SK-N-SH treated with all-trans-retinoic acid at 6 μM for 48 hours (cell line): ENCODE measurements around the gene STMN1.

ENCODE experiments used
- ARNTL ChIP-seq: fragments of 450-650 bp; formaldehyde crosslinking; IDR thresholded peaks from 2 replicates; pipeline ENCODE4 v1.5.0; 2020; ENCODE audit warnings: low read depth, mild to moderate bottlenecking, moderate library complexity, borderline replicate concordance
- BACH2 ChIP-seq: fragments of 250-450 bp; sonication (Bioruptor Pico); IDR thresholded peaks from 2 replicates; pipeline ENCODE4 v1.9.0; 2021; ENCODE audit warnings: mild to moderate bottlenecking, borderline replicate concordance
- CSDC2 ChIP-seq: fragments of 250-450 bp; sonication (Bioruptor Pico); IDR thresholded peaks from 2 replicates; pipeline ENCODE4 v1.5.0; 2020; ENCODE audit warnings: mild to moderate bottlenecking, moderate library complexity
- ESRRG ChIP-seq: fragments of 250-450 bp; sonication (Bioruptor Pico); IDR thresholded peaks from 2 replicates; pipeline ENCODE4 v1.6.1; 2021; ENCODE audit warnings: mild to moderate bottlenecking
- GLIS3 ChIP-seq: fragments of 250-450 bp; sonication (Bioruptor Pico); IDR thresholded peaks from 2 replicates; pipeline ENCODE4 v1.5.0; 2020; ENCODE audit warnings: mild to moderate bottlenecking, moderate library complexity
- OSR1 ChIP-seq: fragments of 250-450 bp; sonication (Bioruptor Pico); IDR thresholded peaks from 2 replicates; pipeline ENCODE4 v1.8.0; 2022; ENCODE audit warnings: moderate library complexity, mild to moderate bottlenecking, inconsistent platforms
- ZFP30 ChIP-seq: fragments of 450-650 bp; formaldehyde crosslinking; IDR thresholded peaks from 2 replicates; pipeline ENCODE4 v1.5.0; 2022; ENCODE audit warnings: mild to moderate bottlenecking, moderate library complexity
- ZNF70 ChIP-seq: fragments of 450-650 bp; formaldehyde crosslinking; IDR thresholded peaks from 2 replicates; pipeline ENCODE4 v1.5.0; 2020; ENCODE audit warnings: mild to moderate bottlenecking, moderate library complexity
- TF ChIP-seq, protein P1 (sequence below): fragments of 250-450 bp; sonication (Bioruptor Pico); IDR thresholded peaks from 2 replicates; pipeline ENCODE4 v1.8.0; 2020; ENCODE audit warnings: mild to moderate bottlenecking, moderate library complexity, borderline replicate concordance
- TF ChIP-seq, protein P2 (sequence below): fragments of 250-450 bp; sonication (Bioruptor Pico); IDR thresholded peaks from 2 replicates; pipeline ENCODE4 v1.5.1; 2020; ENCODE audit warnings: low read depth, mild to moderate bottlenecking, moderate library complexity
- TF ChIP-seq, protein P3 (sequence below): fragments of 250-450 bp; sonication (Bioruptor Pico); IDR thresholded peaks from 2 replicates; pipeline ENCODE4 v1.5.1; 2021; ENCODE audit warnings: mild to moderate bottlenecking, moderate library complexity

DNA sequence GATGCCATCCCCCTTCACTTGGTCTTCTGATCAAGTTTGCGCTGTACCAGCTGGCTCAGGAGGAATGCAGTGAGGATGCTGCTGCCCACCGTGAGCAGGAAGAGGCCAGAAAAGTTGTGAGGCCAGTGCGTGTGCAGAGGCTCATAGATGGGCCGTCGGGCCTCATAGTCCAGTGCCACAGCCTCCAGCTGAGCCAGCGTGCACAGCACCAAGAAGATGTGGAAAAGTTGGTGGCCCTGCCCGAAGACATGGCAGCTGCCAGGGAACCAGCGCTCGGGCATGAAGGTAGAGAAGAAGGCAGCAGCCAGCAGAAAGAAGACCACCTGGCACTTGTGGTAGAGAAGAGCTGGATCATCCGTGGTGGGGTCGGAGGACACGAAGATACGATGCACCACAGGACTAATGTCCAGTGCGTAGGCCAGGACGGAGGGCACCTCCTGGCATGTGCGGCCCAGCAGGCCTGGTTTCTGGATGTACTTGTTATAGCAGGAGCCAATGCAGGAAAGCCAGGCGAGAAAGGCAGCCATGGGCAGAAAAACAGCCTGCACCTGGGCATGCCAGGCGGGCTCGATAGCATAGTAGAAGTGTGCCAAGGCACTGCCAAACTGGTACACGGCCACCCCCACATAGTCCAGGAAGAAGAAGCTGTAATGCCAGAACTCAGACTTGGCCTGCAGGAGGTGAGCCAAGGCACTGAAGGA, 43.3 kb downstream of the STMN1 start:
- TF ChIP-seq ESRRG (CRISPR knock-in tag) (no peak), OSR1 (no peak), ZFP30 (CRISPR knock-in tag) (no peak), ARNTL (CRISPR knock-in tag) (no peak), BACH2 (no peak), GLIS3 (CRISPR knock-in tag) (no peak), ZNF70 (CRISPR knock-in tag) (no peak), CSDC2 (CRISPR knock-in tag) (no peak)
- TF ChIP-seq, protein P1, sequence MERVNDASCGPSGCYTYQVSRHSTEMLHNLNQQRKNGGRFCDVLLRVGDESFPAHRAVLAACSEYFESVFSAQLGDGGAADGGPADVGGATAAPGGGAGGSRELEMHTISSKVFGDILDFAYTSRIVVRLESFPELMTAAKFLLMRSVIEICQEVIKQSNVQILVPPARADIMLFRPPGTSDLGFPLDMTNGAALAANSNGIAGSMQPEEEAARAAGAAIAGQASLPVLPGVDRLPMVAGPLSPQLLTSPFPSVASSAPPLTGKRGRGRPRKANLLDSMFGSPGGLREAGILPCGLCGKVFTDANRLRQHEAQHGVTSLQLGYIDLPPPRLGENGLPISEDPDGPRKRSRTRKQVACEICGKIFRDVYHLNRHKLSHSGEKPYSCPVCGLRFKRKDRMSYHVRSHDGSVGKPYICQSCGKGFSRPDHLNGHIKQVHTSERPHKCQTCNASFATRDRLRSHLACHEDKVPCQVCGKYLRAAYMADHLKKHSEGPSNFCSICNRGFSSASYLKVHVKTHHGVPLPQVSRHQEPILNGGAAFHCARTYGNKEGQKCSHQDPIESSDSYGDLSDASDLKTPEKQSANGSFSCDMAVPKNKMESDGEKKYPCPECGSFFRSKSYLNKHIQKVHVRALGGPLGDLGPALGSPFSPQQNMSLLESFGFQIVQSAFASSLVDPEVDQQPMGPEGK (CRISPR knock-in tag) = no peak
- TF ChIP-seq, protein P2, sequence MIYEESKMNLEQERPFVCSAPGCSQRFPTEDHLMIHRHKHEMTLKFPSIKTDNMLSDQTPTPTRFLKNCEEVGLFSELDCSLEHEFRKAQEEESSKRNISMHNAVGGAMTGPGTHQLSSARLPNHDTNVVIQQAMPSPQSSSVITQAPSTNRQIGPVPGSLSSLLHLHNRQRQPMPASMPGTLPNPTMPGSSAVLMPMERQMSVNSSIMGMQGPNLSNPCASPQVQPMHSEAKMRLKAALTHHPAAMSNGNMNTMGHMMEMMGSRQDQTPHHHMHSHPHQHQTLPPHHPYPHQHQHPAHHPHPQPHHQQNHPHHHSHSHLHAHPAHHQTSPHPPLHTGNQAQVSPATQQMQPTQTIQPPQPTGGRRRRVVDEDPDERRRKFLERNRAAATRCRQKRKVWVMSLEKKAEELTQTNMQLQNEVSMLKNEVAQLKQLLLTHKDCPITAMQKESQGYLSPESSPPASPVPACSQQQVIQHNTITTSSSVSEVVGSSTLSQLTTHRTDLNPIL (CRISPR knock-in tag) = no peak
- TF ChIP-seq, protein P3, sequence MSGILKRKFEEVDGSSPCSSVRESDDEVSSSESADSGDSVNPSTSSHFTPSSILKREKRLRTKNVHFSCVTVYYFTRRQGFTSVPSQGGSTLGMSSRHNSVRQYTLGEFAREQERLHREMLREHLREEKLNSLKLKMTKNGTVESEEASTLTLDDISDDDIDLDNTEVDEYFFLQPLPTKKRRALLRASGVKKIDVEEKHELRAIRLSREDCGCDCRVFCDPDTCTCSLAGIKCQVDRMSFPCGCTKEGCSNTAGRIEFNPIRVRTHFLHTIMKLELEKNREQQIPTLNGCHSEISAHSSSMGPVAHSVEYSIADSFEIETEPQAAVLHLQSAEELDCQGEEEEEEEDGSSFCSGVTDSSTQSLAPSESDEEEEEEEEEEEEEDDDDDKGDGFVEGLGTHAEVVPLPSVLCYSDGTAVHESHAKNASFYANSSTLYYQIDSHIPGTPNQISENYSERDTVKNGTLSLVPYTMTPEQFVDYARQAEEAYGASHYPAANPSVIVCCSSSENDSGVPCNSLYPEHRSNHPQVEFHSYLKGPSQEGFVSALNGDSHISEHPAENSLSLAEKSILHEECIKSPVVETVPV (CRISPR knock-in tag) = no peak
